SK-N-SH treated with all-trans-retinoic acid at 6 μM for 48 hours (cell line): ENCODE data around the gene PLB1.

Experiments
- CSDC2 ChIP-seq: fragments of 250-450 bp; sonication (Bioruptor Pico); IDR thresholded peaks from 2 replicates; pipeline ENCODE4 v1.5.0; 2020; ENCODE audit warnings: mild to moderate bottlenecking, moderate library complexity
- ISL1 ChIP-seq: fragments of 250-450 bp; sonication (Bioruptor Pico); IDR thresholded peaks from 2 replicates; pipeline ENCODE4 v2.1.2; 2022; ENCODE audit warnings: mild to moderate bottlenecking, moderate library complexity
- PATZ1 ChIP-seq: fragments of 250-450 bp; sonication (Bioruptor Pico); IDR thresholded peaks from 2 replicates; pipeline ENCODE4 v1.8.0; 2020; ENCODE audit warnings: mild to moderate bottlenecking, moderate library complexity, borderline replicate concordance

GRCh38 chr2:28565720-28566295, 69.9 kb downstream of the PLB1 start:
- TF ChIP-seq ISL1 (CRISPR knock-in tag) (no peak), PATZ1 (CRISPR knock-in tag) (no peak), CSDC2 (CRISPR knock-in tag) (no peak)
